Osteoblast (primary cell): ENCODE data around the gene FRMD3. TPM values are rescaled to one million over a fixed set of nuclear protein-coding genes. Genes with fewer than 3 reads are reported as not detected.
A peak's percentile ranks its signal among the peaks of the same experiment; 100 is the strongest.

Experiments
- DNase-seq: peaks from one replicate; pipeline ENCODE4 v3.0.0; 2011; ENCODE audit warnings: low spot score, mixed read lengths; ENCODE audit not compliant: insufficient read length; ENCODE audit errors: missing footprints
- H2AFZ ChIP-seq: 2 replicates; pipeline ENCODE4 v1.6.0; 2011; ENCODE audit warnings: mild to moderate bottlenecking, low read length
- H3K27ac ChIP-seq: 2 replicates; pipeline ENCODE4 v1.5.1; 2011; ENCODE audit warnings: mild to moderate bottlenecking, low read depth, low read length, moderate library complexity
- H3K27me3 ChIP-seq: 2 replicates; pipeline ENCODE4 v1.6.0; 2012; ENCODE audit warnings: mild to moderate bottlenecking, control low read depth, inconsistent platforms, low read length, moderate library complexity; ENCODE audit not compliant: insufficient read depth
- H3K36me3 ChIP-seq: 2 replicates; pipeline ENCODE4 v1.5.1; 2011; ENCODE audit warnings: mild to moderate bottlenecking, low read length, control low read depth, moderate library complexity; ENCODE audit not compliant: insufficient read depth
- H3K4me1 ChIP-seq: 2 replicates; pipeline ENCODE4 v1.5.1; 2011; ENCODE audit warnings: mild to moderate bottlenecking, low read length, control low read depth, moderate library complexity; ENCODE audit not compliant: insufficient read depth
- H3K4me2 ChIP-seq: 2 replicates; pipeline ENCODE4 v1.6.0; 2011; ENCODE audit warnings: mild to moderate bottlenecking, low read length; ENCODE audit not compliant: insufficient read depth
- H3K4me3 ChIP-seq: fragments of 200-600 bp; sonication (generic); 3 replicates; pipeline ENCODE4 v1.5.1; 2012; ENCODE audit warnings: mild to moderate bottlenecking, low read length, inconsistent platforms; ENCODE audit not compliant: insufficient read depth
- H3K79me2 ChIP-seq: 2 replicates; pipeline ENCODE4 v1.6.0; 2012; ENCODE audit warnings: mild to moderate bottlenecking, low read length, control low read depth, inconsistent platforms; ENCODE audit not compliant: insufficient read depth
- H3K9me3 ChIP-seq: 2 replicates; pipeline ENCODE4 v1.5.1; 2011; ENCODE audit warnings: low read depth, low read length, control low read depth
- H4K20me1 ChIP-seq: 2 replicates; pipeline ENCODE4 v1.6.0; 2012; ENCODE audit warnings: mild to moderate bottlenecking, low read length, control low read depth; ENCODE audit not compliant: insufficient read depth
- CTCF ChIP-seq: IDR thresholded peaks from 2 replicates; pipeline ENCODE4 v1.5.1; 2011; ENCODE audit warnings: mild to moderate bottlenecking, low read depth, low read length, moderate library complexity; ENCODE audit errors: extremely low read depth
- small RNA-seq: library from RNA; depleted of rRNA; stranded (forward); fragments of <200 nt; gene quantifications from one replicate; pipeline ENCODE3, GENCODE V24; 2012
- total RNA-seq: library from RNA; depleted of rRNA; stranded (reverse); fragments of >200 nt; gene quantifications from 2 replicates; pipeline ENCODE4 v1.2.3, GENCODE V29; 2012

The FRMD3 gene
- total RNA-seq, 1 donor: 0.36 TPM

- TF ChIP-seq CTCF: peak; percentile 57
- Histone ChIP-seq H3K4me3 (no peak overlapping the region), H3K27me3 (peaks cover 3% of the 10 kb centered on the region), H3K27ac (no peak overlapping the region), H3K4me2 (no peak overlapping the region), H4K20me1 (no peaks in the 10 kb centered on the region), H2AFZ (no peak overlapping the region), H3K79me2 (no peaks in the 10 kb centered on the region), H3K36me3 (no peaks in the 10 kb centered on the region), H3K9me3 (no peaks in the 10 kb centered on the region), H3K4me1 (no peaks in the 10 kb centered on the region)
- peak; percentile 62 for DNase-seq
Measured at GRCh38 chr9:83199240-83199639, 339.0 kb downstream of the FRMD3 start.

GRCh38 chr9:83198371-83198770 is 339.8 kb downstream of the FRMD3 start:
- Histone ChIP-seq H4K20me1 (no peaks in the 10 kb centered on the region), H3K4me3 (no peak overlapping the region), H2AFZ (no peak overlapping the region), H3K9me3 (no peaks in the 10 kb centered on the region), H3K27ac (no peak overlapping the region), H3K27me3 (peaks cover 3% of the 10 kb centered on the region), H3K79me2 (no peaks in the 10 kb centered on the region), H3K4me2 (no peak overlapping the region), H3K4me1 (no peaks in the 10 kb centered on the region), H3K36me3 (no peaks in the 10 kb centered on the region)
- no peak for TF ChIP-seq CTCF
- DNase-seq: no peak

- Histone ChIP-seq H3K79me2 (no peaks in the 10 kb centered on the region), H3K27me3 (peaks cover 3% of the 10 kb centered on the region), H3K4me3 (no peak overlapping the region), H3K4me2 (no peak overlapping the region), H3K36me3 (no peaks in the 10 kb centered on the region), H2AFZ (no peak overlapping the region), H3K27ac (no peak overlapping the region), H4K20me1 (no peaks in the 10 kb centered on the region), H3K9me3 (no peaks in the 10 kb centered on the region), H3K4me1 (no peaks in the 10 kb centered on the region)
- TF ChIP-seq CTCF: no peak
- no peak for DNase-seq
Measured at GRCh38 chr9:83197591-83197990, 340.6 kb downstream of the FRMD3 start.

- H3K27ac ChIP-seq: no peak overlapping the region
- no peaks in the 10 kb centered on the region for H3K9me3 ChIP-seq
- H4K20me1 ChIP-seq: no peaks in the 10 kb centered on the region
- H3K36me3 ChIP-seq: no peaks in the 10 kb centered on the region
- no peaks in the 10 kb centered on the region for H3K4me1 ChIP-seq
- no peak for DNase-seq
- H3K79me2 ChIP-seq: no peaks in the 10 kb centered on the region
- H2AFZ ChIP-seq: no peak overlapping the region
- peaks cover 3% of the 10 kb centered on the region for H3K27me3 ChIP-seq
- no peak for TF ChIP-seq CTCF
- no peak overlapping the region for H3K4me3 ChIP-seq
- H3K4me2 ChIP-seq: no peak overlapping the region
Measured at GRCh38 chr9:83196946-83197345, 341.3 kb downstream of the FRMD3 start.

Small RNAs within 50 kb of the gene (small RNA-seq; reads per million reads assigned to genes)
- not detected for gene AL137847.3
- gene RN7SKP242: not detected
- not detected for gene RNU4-29P

Other genes with a start within 250 kb of the FRMD3 start
- 3.8 and 4.0 TPM in 2 replicates for gene IDNK, start 84.7 kb upstream of the FRMD3 start, total RNA-seq
- 114 and 117 TPM in 2 replicates for gene UBQLN1, start 169.6 kb upstream of the FRMD3 start, total RNA-seq